T-cell (primary cell): ENCODE measurements around the gene MYBL2. TPM values are rescaled to one million over a fixed set of nuclear protein-coding genes. Genes with fewer than 3 reads are reported as not detected.

Source experiments
- ATAC-seq, 4 experiments: fragments of 200-7000 bp in 3 of 4; fragments of 150-1000 bp in 1 of 4; cut with Tn5 transposase; replicated peaks in 1 of 4; 1 replicate in 3 of 4; 2 replicates in 1 of 4; pipeline ENCODE4 v1.10.0; 2021; ENCODE audit warnings: moderate library complexity in 3 of 4, mild to moderate bottlenecking in 2 of 4, moderate number of reproducible peaks in 1 of 4
- CTCF ChIA-PET, 2 donors: fragments of 300-600 bp; sonication (Branson Sonifier 250); formaldehyde crosslinking; loops; one replicate each; lab custom pipeline; 2022; ENCODE audit warnings: antibody characterized with exemption in 2 of 2; lab: Charles Lee
- POLR2A ChIA-PET, 2 donors: fragments of 300-600 bp; sonication (Branson Sonifier 250); formaldehyde crosslinking; loops; one replicate each; lab custom pipeline; 2022; ENCODE audit warnings: antibody characterized with exemption in 2 of 2; lab: Charles Lee
- DNase-seq, 35 experiments: peaks; one replicate each; pipeline versions ENCODE4 v3.0.0 to v3.0.0-alpha.2; 2013 to 2023
- H3K27ac ChIP-seq: one replicate; pipeline ENCODE4 v1.5.1; 2013; ENCODE audit warnings: low read length
- H3K27me3 ChIP-seq, 2 experiments: replicated peaks in 1 of 2; 1 replicate in 1 of 2; 2 replicates in 1 of 2; pipeline versions ENCODE4 v1.6.1 to v1.7.0; 2013; ENCODE audit warnings: low read length in 1 of 2, mixed read lengths in 1 of 2; ENCODE audit not compliant: control insufficient read depth in 2 of 2, insufficient read depth in 2 of 2; ENCODE audit errors: extremely low read depth in 1 of 2
- H3K36me3 ChIP-seq, 2 donors: 1 replicate in 1 of 2; 2 replicates in 1 of 2; pipeline versions ENCODE4 v1.6.1 to v1.7.0; 2013; ENCODE audit warnings: low read length in 1 of 2; ENCODE audit not compliant: control insufficient read depth in 2 of 2, insufficient read depth in 1 of 2; ENCODE audit errors: extremely low read depth in 1 of 2
- H3K4me1 ChIP-seq, 2 experiments: 1 replicate in 1 of 2; 2 replicates in 1 of 2; pipeline versions ENCODE4 v1.6.1 to v1.7.0; 2013; ENCODE audit warnings: low read length in 2 of 2, mixed read lengths in 1 of 2; ENCODE audit not compliant: insufficient read depth in 2 of 2, control insufficient read depth in 1 of 2; ENCODE audit errors: extremely low read depth in 1 of 2
- H3K4me3 ChIP-seq, 2 donors: 1 replicate in 1 of 2; 2 replicates in 1 of 2; pipeline versions ENCODE4 v1.5.1 to v1.7.0; 2013; ENCODE audit warnings: mild to moderate bottlenecking in 2 of 2, low read length in 1 of 2, moderate library complexity in 1 of 2; ENCODE audit not compliant: control insufficient read depth in 1 of 2; ENCODE audit errors: extremely low read depth in 1 of 2
- H3K9me3 ChIP-seq: 2 replicates; pipeline ENCODE4 v1.7.0; 2013
- H3K27ac Mint-ChIP-seq, 2 donors: one replicate each; pipeline ENCODE4 v1.8.0; 2020 to 2021; ENCODE audit warnings: mild to moderate bottlenecking in 2 of 2, mixed read lengths in 2 of 2
- H3K27me3 Mint-ChIP-seq, 2 donors: one replicate each; pipeline ENCODE4 v1.8.0; 2021 to 2022; ENCODE audit warnings: mixed read lengths in 2 of 2
- H3K36me3 Mint-ChIP-seq: one replicate; pipeline ENCODE4 v1.8.0; 2021; ENCODE audit warnings: mixed read lengths
- H3K4me1 Mint-ChIP-seq, 3 donors: one replicate each; pipeline ENCODE4 v1.8.0; 2020 to 2022; ENCODE audit warnings: mixed read lengths in 3 of 3, mild to moderate bottlenecking in 1 of 3
- H3K4me3 Mint-ChIP-seq, 3 donors: one replicate each; pipeline ENCODE4 v1.8.0; 2020 to 2022; ENCODE audit warnings: mild to moderate bottlenecking in 3 of 3, mixed read lengths in 3 of 3, moderate library complexity in 3 of 3
- H3K9me3 Mint-ChIP-seq, 3 donors: one replicate each; pipeline ENCODE4 v1.8.0; 2020 to 2022; ENCODE audit warnings: mixed read lengths in 3 of 3
- WGBS: methylation state at CpG from one replicate; pipeline ENCODE4 v1.1.5; 2013; ENCODE audit warnings: missing lambda C conversion rate; ENCODE audit not compliant: insufficient coverage; 5-methylcytosine and 5-hydroxymethylcytosine counted together
- total RNA-seq, 35 experiments: library from RNA in 6 of 35; stranded (reverse) in 6 of 35; fragments of 120-200 nt in 1 of 35; gene quantifications; one replicate each; pipeline versions ENCODE4 v1.2.1 to v1.2.4 and lab custom pipeline; 2013 to 2026

Gene MYBL2
- total RNA-seq, 5 donors from 2014 or later (not counting 1 experiment from before 2014, with no cell fraction given), result 1.2 to 3.0 (median 1.4) TPM

GRCh38 chr20:43717616-43717995, 50.7 kb downstream of the MYBL2 start:
- Mint-ChIP-seq H3K4me3 (no peak overlapping the region), H3K9me3 (no peaks in the 10 kb centered on the region), H3K4me1 (peaks cover 36 to 39% (median 38%) of the 10 kb centered on the region in 3 donors), H3K27ac (peak overlapping the region in 1 of 2 donors; percentile 44), H3K36me3 (no peaks in the 10 kb centered on the region), H3K27me3 (no peaks in the 10 kb centered on the region)
- Histone ChIP-seq H3K9me3 (no peaks in the 10 kb centered on the region), H3K4me1 (peaks cover 15 to 34% of the 10 kb centered on the region in 2 experiments), H3K36me3 (no peaks in the 10 kb centered on the region), H3K27ac (no peak overlapping the region), H3K4me3 (no peak overlapping the region), H3K27me3 (no peaks in the 10 kb centered on the region)
- no peak for DNase-seq
- POLR2A ChIA-PET, result no interaction called here
- CTCF ChIA-PET, result no interaction called here
- 71% methylated on average over 4 of the region's 4 CpGs for WGBS
- no peak for ATAC-seq

- DNase-seq (no peak), ATAC-seq (no peak)
- H3K4me3 ChIP-seq, result no peak overlapping the region
- Mint-ChIP-seq H3K27ac (peak overlapping the region; percentile 5 to 75), H3K27me3 (no peaks in the 10 kb centered on the region), H3K9me3 (no peaks in the 10 kb centered on the region), H3K4me3 (peak overlapping the region in 1 of 3 donors; percentile 62), H3K4me1 (peaks cover 56 to 59% (median 58%) of the 10 kb centered on the region in 3 donors), H3K36me3 (no peaks in the 10 kb centered on the region)
- H3K4me1 ChIP-seq, result peaks cover 33 to 53% of the 10 kb centered on the region in 2 experiments
- H3K27me3 ChIP-seq, result no peaks in the 10 kb centered on the region
- no peaks in the 10 kb centered on the region for H3K9me3 ChIP-seq
- WGBS, result no CpG with 5 or more reads among the region's 1 CpG
- POLR2A ChIA-PET, result no interaction called here
- CTCF ChIA-PET, result no interaction called here
- H3K27ac ChIP-seq, result no peak overlapping the region
- no peaks in the 10 kb centered on the region for H3K36me3 ChIP-seq
Measured at GRCh38 chr20:43720007-43720406, 53.1 kb downstream of the MYBL2 start.

- DNase-seq (no peak), ATAC-seq (no peak)
- H3K4me3 Mint-ChIP-seq, result peak overlapping the region in 1 of 3 donors; percentile 62
- WGBS, result no CpG with 5 or more reads among the region's 2 CpGs
- H3K27ac Mint-ChIP-seq, result peak overlapping the region; percentile 53 to 75
- Histone ChIP-seq H3K27ac (no peak overlapping the region), H3K27me3 (no peaks in the 10 kb centered on the region), H3K9me3 (no peaks in the 10 kb centered on the region), H3K4me1 (peaks cover 33 to 53% of the 10 kb centered on the region in 2 experiments), H3K36me3 (no peaks in the 10 kb centered on the region), H3K4me3 (peak overlapping the region in 1 of 2 donors; percentile 48)
- H3K27me3 Mint-ChIP-seq, result no peaks in the 10 kb centered on the region
- H3K36me3 Mint-ChIP-seq, result no peaks in the 10 kb centered on the region
- ChIA-PET CTCF (interaction anchor here in 1 of 2 donors (0.6 kb wide), 1 partner anchor 61 kb away, joined by 3 read pairs; no protein-coding TSS in a partner anchor), POLR2A (interaction anchor here in 1 of 2 donors (0.6 kb wide), 1 partner anchor 104 kb away, joined by 9 read pairs; no protein-coding TSS in a partner anchor)
- H3K9me3 Mint-ChIP-seq, result no peaks in the 10 kb centered on the region
- peaks cover 58 to 68% (median 61%) of the 10 kb centered on the region in 3 donors for H3K4me1 Mint-ChIP-seq
Measured at GRCh38 chr20:43721097-43721428, 54.1 kb downstream of the MYBL2 start.

- WGBS, result 63% methylated on average over 13 of the region's 15 CpGs
- no peak for DNase-seq
- H3K4me1 Mint-ChIP-seq, result peaks cover 58 to 71% (median 61%) of the 10 kb centered on the region in 3 donors
- H3K4me3 Mint-ChIP-seq, result peak overlapping the region; percentile 62 to 70 (median 64)
- ChIA-PET POLR2A (no interaction called here), CTCF (interaction anchor here (0.6 to 0.7 kb wide), 2 partner anchors 11 to 62 kb away, joined by 3 read pairs; no protein-coding TSS in a partner anchor)
- H3K9me3 Mint-ChIP-seq, result no peaks in the 10 kb centered on the region
- peak in 1 of 4 experiments; percentile 75 for ATAC-seq
- Histone ChIP-seq H3K36me3 (no peaks in the 10 kb centered on the region), H3K27ac (peak overlapping the region; percentile 33), H3K4me1 (peaks cover 33 to 53% of the 10 kb centered on the region in 2 experiments), H3K27me3 (no peaks in the 10 kb centered on the region), H3K4me3 (peak overlapping the region; percentile 29 to 48), H3K9me3 (no peaks in the 10 kb centered on the region)
- no peaks in the 10 kb centered on the region for H3K36me3 Mint-ChIP-seq
- peak overlapping the region; percentile 75 to 83 for H3K27ac Mint-ChIP-seq
- H3K27me3 Mint-ChIP-seq, result no peaks in the 10 kb centered on the region
Measured at GRCh38 chr20:43721429-43722152, 54.7 kb downstream of the MYBL2 start.

GRCh38 chr20:43722153-43722505, 55.2 kb downstream of the MYBL2 start:
- Mint-ChIP-seq H3K27ac (peak overlapping the region; percentile 67 to 83), H3K9me3 (no peaks in the 10 kb centered on the region), H3K36me3 (no peaks in the 10 kb centered on the region), H3K4me3 (peak overlapping the region; percentile 62 to 70 (median 64)), H3K4me1 (peaks cover 58 to 75% (median 61%) of the 10 kb centered on the region in 3 donors), H3K27me3 (no peaks in the 10 kb centered on the region)
- H3K4me1 ChIP-seq, result peaks cover 33 to 53% of the 10 kb centered on the region in 2 experiments
- CTCF ChIA-PET, result interaction anchor here (0.6 to 0.7 kb wide), 2 partner anchors 11 to 132 kb away, joined by 3 to 4 read pairs; partner anchors contain the start of gene IFT52 (in 1 of the 2)
- H3K4me3 ChIP-seq, result peak overlapping the region; percentile 29 to 48
- POLR2A ChIA-PET, result interaction anchor here in 1 of 2 donors (0.6 kb wide), 1 partner anchor 1664 kb away, joined by 3 read pairs; no protein-coding TSS in a partner anchor
- WGBS, result no CpG with 5 or more reads among the region's 8 CpGs
- ATAC-seq (peak; percentile 86 to 98 (median 88)), DNase-seq (peak in 33 of 35 experiments; percentile 34 to 88 (median 66))
- H3K36me3 ChIP-seq, result no peaks in the 10 kb centered on the region
- H3K9me3 ChIP-seq, result no peaks in the 10 kb centered on the region
- no peaks in the 10 kb centered on the region for H3K27me3 ChIP-seq
- H3K27ac ChIP-seq, result peak overlapping the region; percentile 33

- no CpG with 5 or more reads among the region's 4 CpGs for WGBS
- ATAC-seq (no peak), DNase-seq (no peak)
- peak overlapping the region in 1 of 3 donors; percentile 62 for H3K4me3 Mint-ChIP-seq
- Histone ChIP-seq H3K36me3 (no peaks in the 10 kb centered on the region), H3K27me3 (no peaks in the 10 kb centered on the region), H3K4me3 (no peak overlapping the region), H3K27ac (peak overlapping the region; percentile 6), H3K9me3 (no peaks in the 10 kb centered on the region), H3K4me1 (peaks cover 33 to 47% of the 10 kb centered on the region in 2 experiments)
- ChIA-PET CTCF (no interaction called here), POLR2A (no interaction called here)
- H3K36me3 Mint-ChIP-seq, result no peaks in the 10 kb centered on the region
- H3K9me3 Mint-ChIP-seq, result no peaks in the 10 kb centered on the region
- peak overlapping the region; percentile 75 to 83 for H3K27ac Mint-ChIP-seq
- no peaks in the 10 kb centered on the region for H3K27me3 Mint-ChIP-seq
- H3K4me1 Mint-ChIP-seq, result peaks cover 57 to 74% (median 60%) of the 10 kb centered on the region in 3 donors
Measured at GRCh38 chr20:43723186-43723585, 56.3 kb downstream of the MYBL2 start.
